T-helper 2 cell treated with Interferon-gamma antibody and Interleukin-4, amounts not matched to agents 5 μg/mL and 100 μg/mL, for 36 hours (primary cell): Measurements from ENCODE around the gene IFNK.
"Not testable (repeated sequence)": the region's sequence is repeated elsewhere in the genome, so short reads cannot be mapped to it uniquely, and the experiment has no call there.

ENCODE experiments used
- DNase-seq: peaks from one replicate; pipeline ENCODE4 v3.0.0; 2021; ENCODE audit warnings: low spot score
- H3K27ac Mint-ChIP-seq: one replicate; pipeline ENCODE4 v1.8.0; 2021; ENCODE audit warnings: mild to moderate bottlenecking, mixed read lengths
- H3K27me3 Mint-ChIP-seq: one replicate; pipeline ENCODE4 v1.8.0; 2021; ENCODE audit warnings: low read depth, mixed read lengths
- H3K36me3 Mint-ChIP-seq: one replicate; pipeline ENCODE4 v1.8.0; 2021; ENCODE audit warnings: low read depth, mixed read lengths
- H3K4me1 Mint-ChIP-seq: one replicate; pipeline ENCODE4 v1.8.0; 2021; ENCODE audit warnings: low read depth, mixed read lengths
- H3K4me3 Mint-ChIP-seq: one replicate; pipeline ENCODE4 v1.8.0; 2022; ENCODE audit warnings: mild to moderate bottlenecking, moderate library complexity, mixed read lengths
- H3K9me3 Mint-ChIP-seq: one replicate; pipeline ENCODE4 v1.8.0; 2021; ENCODE audit warnings: mixed read lengths

Gene IFNK

DNA sequence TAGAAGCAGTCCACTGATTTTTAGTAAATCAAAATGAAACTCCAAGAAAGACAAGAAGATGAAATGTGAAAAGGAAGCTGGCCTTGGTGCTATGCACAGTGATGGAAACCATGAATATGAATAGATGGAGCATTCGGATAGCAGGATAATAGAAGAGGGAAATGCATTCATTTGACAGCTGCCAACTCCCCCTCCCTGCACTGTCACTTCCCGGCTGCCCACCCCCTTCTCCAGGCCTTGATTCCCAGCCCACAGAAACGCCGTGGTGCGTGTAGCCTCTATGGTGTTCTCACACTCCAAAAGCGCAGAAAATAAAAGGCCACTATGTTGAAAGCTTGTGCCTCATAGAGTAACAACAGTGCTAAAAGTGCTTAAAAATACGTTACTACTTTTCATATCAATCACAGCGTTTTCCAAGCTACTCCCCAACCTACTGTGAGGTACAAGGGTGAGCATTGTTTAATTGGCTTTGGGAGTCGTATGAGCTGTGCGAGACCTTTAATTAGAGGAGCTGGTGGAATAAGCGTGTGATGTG, 26.1 kb upstream of the IFNK start:
- H3K27me3 Mint-ChIP-seq, result no peaks in the 10 kb centered on the region
- H3K36me3 Mint-ChIP-seq, result no peaks in the 10 kb centered on the region
- H3K4me1 Mint-ChIP-seq, result peaks cover 10% of the 10 kb centered on the region
- DNase-seq, result no peak
- no peak overlapping the region for H3K4me3 Mint-ChIP-seq
- peaks cover 4% of the 10 kb centered on the region for H3K9me3 Mint-ChIP-seq
- H3K27ac Mint-ChIP-seq, result no peak overlapping the region

DNA sequence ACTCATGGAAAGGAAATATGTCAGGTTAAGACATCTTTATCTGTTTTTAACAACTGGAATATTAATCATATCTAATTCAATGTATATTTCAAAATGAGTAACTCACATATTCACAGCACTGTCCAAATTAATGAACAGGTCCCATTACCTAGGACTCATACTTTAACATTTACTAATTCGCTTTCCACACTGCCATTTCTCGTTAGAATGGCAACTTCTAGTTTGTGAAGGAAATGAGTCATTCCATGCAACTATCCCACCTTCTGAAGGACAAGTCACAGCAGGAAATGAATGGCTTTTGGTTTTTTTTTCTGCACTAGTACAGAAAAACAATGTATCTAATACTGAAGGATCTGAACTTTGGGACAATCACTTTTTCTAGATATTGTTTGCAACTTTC, 24.6 kb upstream of the IFNK start:
- peaks cover 10% of the 10 kb centered on the region for H3K4me1 Mint-ChIP-seq
- no peak for DNase-seq
- H3K9me3 Mint-ChIP-seq, result no peaks in the 10 kb centered on the region
- H3K27me3 Mint-ChIP-seq, result no peaks in the 10 kb centered on the region
- H3K27ac Mint-ChIP-seq, result no peak overlapping the region
- no peaks in the 10 kb centered on the region for H3K36me3 Mint-ChIP-seq
- no peak overlapping the region for H3K4me3 Mint-ChIP-seq

DNA sequence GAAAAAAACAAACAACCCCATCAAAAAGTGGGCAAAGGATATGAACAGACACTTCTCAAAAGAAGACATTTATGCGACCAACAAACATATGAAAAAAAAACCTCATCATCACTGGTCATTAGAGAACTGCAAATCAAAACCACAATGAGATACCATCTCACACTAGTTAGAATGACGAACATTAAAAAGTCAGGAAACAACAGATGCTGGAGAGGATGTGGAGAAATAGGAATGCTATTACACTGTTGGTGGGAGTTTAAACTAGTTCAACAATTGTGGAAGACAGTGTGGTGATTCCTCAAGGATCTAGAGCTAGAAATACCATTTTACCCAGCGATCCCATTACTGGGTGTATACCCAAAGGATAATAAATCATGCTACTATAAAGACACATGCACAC, 23.2 kb upstream of the IFNK start:
- H3K4me1 Mint-ChIP-seq, DNase-seq, H3K36me3 Mint-ChIP-seq, H3K9me3 Mint-ChIP-seq, H3K27ac Mint-ChIP-seq, H3K27me3 Mint-ChIP-seq, H3K4me3 Mint-ChIP-seq: not testable (repeated sequence)

DNA sequence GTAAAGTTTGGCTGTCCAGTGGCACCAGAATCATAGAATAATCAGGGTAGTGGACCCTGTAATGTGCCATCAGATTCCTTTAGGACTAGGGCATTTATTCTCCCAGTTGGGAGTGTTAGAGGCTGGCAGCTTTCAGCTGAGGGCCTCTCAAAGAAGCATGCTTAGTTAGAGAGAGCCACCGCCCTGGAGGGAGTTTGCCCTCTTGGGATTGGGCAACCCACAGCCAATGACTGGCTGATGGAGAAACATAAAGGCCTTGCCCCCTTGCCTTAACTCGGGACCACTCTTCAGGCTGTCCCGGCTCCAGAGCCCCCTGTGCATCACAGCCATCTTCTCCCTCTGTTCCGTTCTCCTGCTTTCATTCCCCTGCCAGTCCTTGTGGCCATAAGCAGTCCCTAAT, 20.5 kb upstream of the IFNK start:
- H3K27ac Mint-ChIP-seq, result no peak overlapping the region

DNA sequence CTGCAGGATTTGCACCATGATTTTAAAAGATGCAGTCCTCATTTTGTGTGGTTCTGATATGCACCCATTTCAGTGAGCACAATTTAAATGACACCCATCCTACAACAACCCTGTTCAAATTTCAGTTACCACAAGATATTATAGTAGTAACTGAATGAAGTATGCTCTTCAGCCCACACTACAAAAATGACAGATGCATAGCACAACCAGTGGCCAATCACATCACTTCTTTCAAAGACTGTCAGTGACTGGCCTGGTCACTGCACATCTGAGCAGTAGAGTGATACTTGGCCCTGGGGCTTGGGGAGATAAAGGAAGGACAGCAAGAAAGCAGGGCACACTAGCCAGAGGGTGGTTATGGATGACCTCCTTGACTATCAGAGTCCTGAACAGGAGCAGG, 19.8 kb upstream of the IFNK start:
- H3K9me3 Mint-ChIP-seq, result no peaks in the 10 kb centered on the region
- no peak overlapping the region for H3K27ac Mint-ChIP-seq
- H3K27me3 Mint-ChIP-seq, result peaks cover 2% of the 10 kb centered on the region
- H3K4me3 Mint-ChIP-seq, result no peak overlapping the region
- H3K36me3 Mint-ChIP-seq, result no peaks in the 10 kb centered on the region
- peaks cover 8% of the 10 kb centered on the region for H3K4me1 Mint-ChIP-seq
- DNase-seq, result no peak

More for the DNA sequence above, 20.5 kb upstream of the IFNK start:
- Mint-ChIP-seq H3K4me3 (no peak overlapping the region), H3K4me1 (peaks cover 10% of the 10 kb centered on the region), H3K9me3 (no peaks in the 10 kb centered on the region), H3K36me3 (no peaks in the 10 kb centered on the region), H3K27me3 (no peaks in the 10 kb centered on the region)
- DNase-seq, result no peak

DNA sequence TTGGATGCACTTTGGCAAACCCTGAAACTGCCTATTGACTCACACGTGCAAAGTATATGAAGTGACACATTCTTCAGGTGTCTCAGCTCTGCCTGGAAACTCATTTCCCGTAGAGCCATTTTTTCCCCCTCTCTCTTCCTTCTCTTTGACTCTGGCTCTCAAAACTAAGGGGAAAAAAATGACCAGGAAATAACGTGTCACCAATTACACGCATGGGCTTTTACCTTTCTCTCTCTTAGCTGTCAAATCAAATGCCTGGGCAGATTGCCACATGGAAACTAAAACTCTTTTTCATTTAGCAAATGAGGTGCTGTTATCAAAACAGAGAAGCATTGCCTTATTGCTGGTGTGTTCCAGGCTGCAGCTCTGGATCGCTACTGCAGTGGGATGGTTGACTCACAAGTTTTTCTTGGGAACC, 18.3 kb upstream of the IFNK start:
- Mint-ChIP-seq H3K9me3 (no peaks in the 10 kb centered on the region), H3K4me1 (peaks cover 3% of the 10 kb centered on the region), H3K36me3 (no peaks in the 10 kb centered on the region), H3K27me3 (peaks cover 2% of the 10 kb centered on the region), H3K27ac (no peak overlapping the region), H3K4me3 (no peak overlapping the region)
- DNase-seq, result no peak

DNA sequence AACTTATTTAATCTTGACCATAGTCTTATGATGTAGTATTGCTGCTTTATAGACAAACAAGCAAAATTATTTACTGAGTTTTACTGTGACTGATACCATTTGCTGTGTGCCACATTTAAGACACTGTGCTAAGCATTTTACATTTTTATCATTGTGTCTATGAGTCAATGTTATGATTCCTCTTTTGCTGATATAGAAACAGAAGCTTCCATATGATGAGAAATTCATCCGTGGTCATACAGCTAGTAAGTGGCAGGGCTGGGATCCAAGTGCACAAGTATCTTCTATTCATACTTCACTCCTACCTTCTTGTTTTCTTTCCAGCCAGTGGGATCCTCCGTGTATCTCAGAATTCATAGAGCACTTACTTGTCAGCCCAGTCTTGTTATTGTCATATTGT, 17.1 kb upstream of the IFNK start:
- H3K36me3 Mint-ChIP-seq, result no peaks in the 10 kb centered on the region
- DNase-seq, result no peak
- no peaks in the 10 kb centered on the region for H3K4me1 Mint-ChIP-seq
- H3K9me3 Mint-ChIP-seq, result no peaks in the 10 kb centered on the region
- no peak overlapping the region for H3K27ac Mint-ChIP-seq
- no peak overlapping the region for H3K4me3 Mint-ChIP-seq
- H3K27me3 Mint-ChIP-seq, result peaks cover 2% of the 10 kb centered on the region

DNA sequence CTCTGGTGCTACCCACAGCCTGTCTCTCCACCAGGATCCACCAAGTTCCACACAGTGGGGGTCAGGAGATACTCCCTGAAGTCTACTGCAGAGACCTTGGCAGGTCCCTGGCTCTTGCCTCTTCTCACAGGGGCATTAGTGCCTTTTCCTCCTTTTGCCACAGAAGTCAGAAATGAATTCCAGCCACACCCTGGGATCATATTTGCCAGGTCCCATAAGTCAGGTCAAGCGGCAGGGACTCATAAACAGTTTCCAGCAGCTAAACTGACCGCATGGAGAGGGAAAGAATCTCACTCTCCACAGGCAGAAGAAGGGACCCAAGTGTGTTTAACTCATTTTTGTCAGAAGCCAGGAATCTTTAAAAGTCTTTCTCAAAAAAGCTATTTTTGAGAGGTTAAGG, 13.3 kb upstream of the IFNK start:
- no peaks in the 10 kb centered on the region for H3K36me3 Mint-ChIP-seq
- H3K27me3 Mint-ChIP-seq, result peaks cover 2% of the 10 kb centered on the region
- H3K9me3 Mint-ChIP-seq, result no peaks in the 10 kb centered on the region

DNA sequence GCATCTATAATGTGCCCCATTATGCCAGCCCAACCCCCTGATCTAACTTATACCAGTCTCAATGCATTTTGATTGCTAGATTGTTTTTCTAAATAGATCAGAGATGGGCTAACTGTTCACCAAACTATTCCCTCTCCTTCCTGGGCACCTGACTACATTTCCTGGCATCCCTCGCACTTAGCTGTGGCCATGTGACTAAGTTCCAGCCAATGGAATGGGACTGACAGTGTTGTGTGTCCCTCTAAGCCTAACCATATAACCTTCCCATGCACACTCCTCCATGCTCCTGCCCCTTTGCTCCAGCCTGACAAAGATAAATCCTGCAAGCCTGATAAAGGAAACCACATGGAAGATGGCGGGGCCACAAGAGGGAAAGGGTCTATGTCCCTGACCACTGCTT, 12.3 kb upstream of the IFNK start:
- DNase-seq, result no peak
- H3K27me3 Mint-ChIP-seq, result peaks cover 2% of the 10 kb centered on the region
- H3K36me3 Mint-ChIP-seq, result no peaks in the 10 kb centered on the region
- H3K4me3 Mint-ChIP-seq, result no peak overlapping the region
- no peak overlapping the region for H3K27ac Mint-ChIP-seq
- H3K4me1 Mint-ChIP-seq, result no peaks in the 10 kb centered on the region
- H3K9me3 Mint-ChIP-seq, result no peaks in the 10 kb centered on the region

More for the DNA sequence above, 13.3 kb upstream of the IFNK start:
- Mint-ChIP-seq H3K4me1 (no peaks in the 10 kb centered on the region), H3K4me3 (no peak overlapping the region), H3K27ac (no peak overlapping the region)
- DNase-seq, result no peak

DNA sequence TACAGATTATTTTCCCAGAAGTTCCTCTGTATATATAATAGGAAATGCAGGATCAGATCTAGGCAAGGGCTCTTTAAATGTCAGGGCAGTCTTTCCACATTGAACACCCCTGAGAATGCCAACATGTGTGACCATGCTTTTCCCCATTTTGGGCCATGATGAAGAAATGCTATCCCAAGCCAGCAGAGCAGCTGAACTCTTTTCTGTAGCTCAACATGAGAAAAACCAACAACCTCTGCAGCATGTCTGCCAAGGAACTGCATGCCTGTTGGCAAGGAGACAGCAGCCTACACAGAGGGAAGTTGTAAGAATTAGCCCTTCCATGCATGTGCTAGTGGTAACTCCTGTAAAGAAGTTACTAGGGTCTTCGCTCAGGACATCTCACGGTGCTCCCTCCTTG, 9.5 kb upstream of the IFNK start:
- H3K9me3 Mint-ChIP-seq, result no peaks in the 10 kb centered on the region

DNA sequence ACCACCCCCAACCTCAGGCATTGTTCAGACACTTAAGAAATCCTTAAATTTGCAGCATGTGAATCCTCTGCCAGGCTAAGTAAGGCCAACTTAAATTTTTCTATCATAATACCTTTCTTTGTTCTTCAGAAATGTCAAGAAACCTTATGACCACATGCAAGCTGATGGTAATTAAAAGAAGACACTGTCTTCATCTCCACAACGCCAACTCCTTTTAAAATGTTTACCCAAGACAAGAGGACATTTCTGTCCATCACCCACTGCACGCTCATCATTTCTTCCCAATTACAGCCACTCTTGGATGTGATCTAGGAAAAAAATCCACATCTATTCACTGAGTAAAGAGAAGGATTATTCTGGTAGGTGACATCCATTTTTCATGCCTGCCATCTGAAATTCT, 6.1 kb upstream of the IFNK start:
- H3K36me3 Mint-ChIP-seq, result no peaks in the 10 kb centered on the region
- no peak overlapping the region for H3K27ac Mint-ChIP-seq
- H3K4me1 Mint-ChIP-seq, result no peaks in the 10 kb centered on the region
- no peaks in the 10 kb centered on the region for H3K9me3 Mint-ChIP-seq
- no peak for DNase-seq
- H3K4me3 Mint-ChIP-seq, result no peak overlapping the region
- peaks cover 2% of the 10 kb centered on the region for H3K27me3 Mint-ChIP-seq

More for the DNA sequence above, 9.5 kb upstream of the IFNK start:
- H3K4me1 Mint-ChIP-seq, result no peaks in the 10 kb centered on the region
- DNase-seq, result no peak
- no peak overlapping the region for H3K27ac Mint-ChIP-seq
- no peaks in the 10 kb centered on the region for H3K36me3 Mint-ChIP-seq
- H3K27me3 Mint-ChIP-seq, result no peaks in the 10 kb centered on the region
- no peak overlapping the region for H3K4me3 Mint-ChIP-seq

DNA sequence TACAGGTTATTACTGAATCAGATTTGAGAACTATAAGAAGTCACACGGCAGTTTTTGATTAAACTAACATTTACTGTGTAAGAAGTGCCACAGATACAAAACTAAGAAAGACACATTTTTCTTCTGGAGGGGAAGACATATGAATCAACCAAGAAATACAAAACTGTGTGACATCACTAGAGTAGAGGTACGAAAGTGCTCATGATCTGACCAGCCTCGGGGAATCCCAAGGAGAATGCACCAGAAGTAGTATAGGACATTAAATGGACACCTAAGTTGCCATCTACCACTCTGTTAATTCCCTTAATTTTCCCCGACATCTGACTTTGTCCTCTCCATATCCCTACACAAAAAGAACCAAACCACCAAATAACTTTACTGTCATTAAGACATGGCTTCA, 5.3 kb upstream of the IFNK start:
- no peak for DNase-seq
- Mint-ChIP-seq H3K4me3 (no peak overlapping the region), H3K27me3 (peaks cover 2% of the 10 kb centered on the region), H3K9me3 (no peaks in the 10 kb centered on the region), H3K36me3 (no peaks in the 10 kb centered on the region), H3K27ac (no peak overlapping the region), H3K4me1 (no peaks in the 10 kb centered on the region)

DNA sequence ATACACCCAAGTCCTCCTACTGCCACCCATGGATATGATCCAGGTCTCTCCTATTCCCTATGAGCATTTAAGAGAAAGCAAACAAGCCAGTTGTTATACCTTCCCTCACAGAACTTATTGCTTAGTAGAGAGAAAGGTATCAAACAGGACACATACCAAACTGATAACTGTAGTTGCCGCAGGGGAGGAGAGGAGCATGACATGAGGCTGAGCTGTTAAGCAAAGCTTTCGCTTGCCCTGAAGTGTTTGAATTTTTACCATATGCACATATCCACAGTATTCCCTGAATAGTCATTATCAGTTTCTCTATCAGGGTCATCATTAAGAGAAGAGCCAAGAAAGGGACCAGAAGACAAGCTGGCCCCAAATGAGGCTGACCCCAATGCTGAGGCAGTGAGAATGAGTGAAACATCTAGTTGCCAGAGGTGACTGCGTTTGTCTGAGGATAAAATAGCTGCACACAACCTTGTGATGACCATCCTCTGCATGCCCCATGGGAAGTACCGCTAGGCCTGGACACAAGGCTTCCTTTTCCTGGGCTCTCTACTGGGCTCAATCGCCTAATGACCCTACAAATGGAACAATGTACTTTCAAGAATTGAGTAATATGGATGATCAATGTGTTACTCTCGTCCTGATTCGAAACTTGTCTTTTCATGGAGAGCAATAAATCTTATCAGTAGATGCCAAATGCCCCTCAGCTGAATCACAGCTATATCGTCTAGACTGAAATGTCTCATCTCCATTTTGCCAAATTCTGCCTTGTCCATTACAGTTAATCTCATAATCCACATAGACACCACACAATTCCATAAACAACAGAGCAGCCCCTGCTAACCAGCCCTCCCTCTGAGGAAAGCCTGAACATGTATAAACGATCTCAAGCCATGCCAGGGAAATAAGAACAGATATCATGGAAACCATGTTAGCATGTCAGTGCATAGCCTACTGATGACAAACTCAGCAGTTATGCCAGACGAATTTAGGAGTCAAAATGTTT, 4.3 kb upstream of the IFNK start:
- H3K27ac Mint-ChIP-seq, result no peak overlapping the region
- peaks cover 7% of the 10 kb centered on the region for H3K27me3 Mint-ChIP-seq
- H3K36me3 Mint-ChIP-seq, result no peaks in the 10 kb centered on the region
- no peak for DNase-seq
- H3K9me3 Mint-ChIP-seq, result no peaks in the 10 kb centered on the region
- no peaks in the 10 kb centered on the region for H3K4me1 Mint-ChIP-seq
- H3K4me3 Mint-ChIP-seq, result no peak overlapping the region

DNA sequence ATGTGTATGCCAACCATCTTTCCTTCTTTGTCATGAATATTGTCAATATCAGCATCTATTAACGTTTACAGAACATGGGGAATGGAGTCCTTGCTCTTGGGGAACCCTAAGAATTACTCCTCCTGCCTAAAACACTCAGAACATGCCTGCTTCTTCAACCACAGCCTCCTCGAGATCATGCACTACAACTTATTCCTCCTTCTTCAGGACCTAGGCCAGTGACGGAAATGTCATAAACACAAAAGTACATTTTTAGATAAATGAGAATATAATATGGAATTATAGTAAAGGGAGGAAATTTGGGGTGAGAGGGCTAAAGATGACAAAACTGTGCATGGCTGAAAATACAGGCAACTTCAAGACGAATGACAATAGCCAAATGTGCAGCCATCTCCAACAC, 3.1 kb upstream of the IFNK start:
- H3K27me3 Mint-ChIP-seq, result peaks cover 15% of the 10 kb centered on the region
- H3K4me1 Mint-ChIP-seq, result no peaks in the 10 kb centered on the region
- no peaks in the 10 kb centered on the region for H3K9me3 Mint-ChIP-seq
- no peak overlapping the region for H3K4me3 Mint-ChIP-seq
- H3K27ac Mint-ChIP-seq, result no peak overlapping the region
- no peaks in the 10 kb centered on the region for H3K36me3 Mint-ChIP-seq
- no peak for DNase-seq
